ENCODE results near the gene DCAF8L2.

Gene DCAF8L2

GRCh38 chrX:27656581-27656980, 66.4 kb downstream of the DCAF8L2 start:
- no peaks in the 10 kb centered on the region for H3K36me3 ChIP-seq (ENCODE audit: control insufficient read depth in 2 of 2, insufficient read depth in 1 of 2, low read length in 2 of 2)
- no peak overlapping the region for H3K4me3 ChIP-seq (ENCODE audit: low read depth, low read length)
- no peaks in the 10 kb centered on the region for H3K9me3 ChIP-seq (ENCODE audit: control insufficient read depth, insufficient read depth, low read depth, low read length)
- CTCF ChIA-PET: interaction anchor here (1.0 kb wide), 1 partner anchor 37 kb away, joined by 3 read pairs; no protein-coding TSS in a partner anchor
- POLR2A ChIA-PET: no interaction called here
- H3K4me1 ChIP-seq (ENCODE audit: control insufficient read depth, insufficient read depth, low read length): no peaks in the 10 kb centered on the region
- no peak overlapping the region for H3K27ac ChIP-seq (ENCODE audit: extremely low read depth, low read depth, low read length)
- TF ChIP-seq, protein P1, sequence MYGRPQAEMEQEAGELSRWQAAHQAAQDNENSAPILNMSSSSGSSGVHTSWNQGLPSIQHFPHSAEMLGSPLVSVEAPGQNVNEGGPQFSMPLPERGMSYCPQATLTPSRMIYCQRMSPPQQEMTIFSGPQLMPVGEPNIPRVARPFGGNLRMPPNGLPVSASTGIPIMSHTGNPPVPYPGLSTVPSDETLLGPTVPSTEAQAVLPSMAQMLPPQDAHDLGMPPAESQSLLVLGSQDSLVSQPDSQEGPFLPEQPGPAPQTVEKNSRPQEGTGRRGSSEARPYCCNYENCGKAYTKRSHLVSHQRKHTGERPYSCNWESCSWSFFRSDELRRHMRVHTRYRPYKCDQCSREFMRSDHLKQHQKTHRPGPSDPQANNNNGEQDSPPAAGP (tag by site-specific recombination; IDR thresholded peaks at IDR 0.05): no peak
- TF ChIP-seq ZBTB17 (tag by site-specific recombination; IDR thresholded peaks at IDR 0.05) (no peak), ZFP41 (tag by site-specific recombination; IDR thresholded peaks at IDR 0.05; ENCODE audit: borderline replicate concordance) (no peak), ZNF16 (tag by site-specific recombination; IDR thresholded peaks at IDR 0.05; ENCODE audit: low read depth) (no peak), ZNF391 (tag by site-specific recombination; IDR thresholded peaks at IDR 0.05; ENCODE audit: borderline replicate concordance, low read depth) (no peak), ZNF664 (tag by site-specific recombination; IDR thresholded peaks at IDR 0.05) (no peak), ZNF624 (tag by site-specific recombination; IDR thresholded peaks at IDR 0.05) (no peak), SETDB1 (IDR thresholded peaks at IDR 0.05; ENCODE audit: insufficient read length, low read length) (no peak), ZNF433 (tag by site-specific recombination; IDR thresholded peaks at IDR 0.05; ENCODE audit: low read depth) (no peak), ZNF623 (tag by site-specific recombination; IDR thresholded peaks at IDR 0.05) (no peak)

DNA sequence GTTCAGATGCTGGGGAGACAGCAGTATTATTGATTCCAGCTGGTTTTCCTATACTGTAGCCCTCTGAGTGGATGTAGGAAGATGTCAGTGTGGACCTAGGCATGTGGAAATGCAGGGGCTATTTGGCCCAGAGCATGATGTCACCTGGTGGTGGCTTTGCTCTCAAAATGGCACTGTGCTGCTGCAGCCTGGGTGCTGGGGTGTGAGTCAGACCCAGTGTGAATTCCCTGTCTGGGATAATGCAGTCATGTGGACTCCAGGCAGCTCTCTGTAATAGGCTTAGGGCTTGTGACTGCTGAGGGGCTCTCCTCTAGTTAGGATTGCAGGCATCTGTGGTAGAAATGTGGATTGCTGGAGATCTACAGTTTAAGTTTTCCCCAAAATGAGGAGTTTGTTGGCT, 70.7 kb downstream of the DCAF8L2 start:
- Histone ChIP-seq H3K4me1 (ENCODE audit: control insufficient read depth, insufficient read depth, low read length) (no peaks in the 10 kb centered on the region), H3K9me3 (ENCODE audit: control insufficient read depth, insufficient read depth, low read depth, low read length) (no peaks in the 10 kb centered on the region)
- CTCF ChIA-PET: no interaction called here

DNA sequence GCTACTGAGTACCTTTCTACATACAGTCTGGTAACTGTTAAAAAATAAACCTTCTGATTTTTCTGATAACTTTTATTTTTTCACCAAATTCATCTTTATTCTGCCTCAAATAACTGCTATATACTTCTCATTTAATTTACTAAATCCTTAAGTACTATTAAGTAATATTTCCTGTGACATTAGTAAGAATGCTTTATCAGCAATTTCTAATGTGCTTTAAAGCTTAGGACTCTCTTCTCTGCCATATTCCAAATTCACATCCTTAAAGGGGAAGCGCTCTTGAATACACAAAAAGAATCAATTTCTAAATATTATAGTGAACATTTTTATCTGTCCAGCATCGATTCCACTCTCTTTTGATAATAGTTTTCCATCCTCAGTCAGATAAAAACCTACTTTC, 81.1 kb downstream of the DCAF8L2 start:
- ChIA-PET CTCF (interaction anchor here (1.5 kb wide), 1 partner anchor 13 kb away, joined by 4 read pairs; no protein-coding TSS in a partner anchor), POLR2A (no interaction called here)
- no peak overlapping the region for H3K27ac ChIP-seq (ENCODE audit: extremely low read depth, low read depth, low read length)
- H3K36me3 ChIP-seq (ENCODE audit: control insufficient read depth in 2 of 2, insufficient read depth in 1 of 2, low read length in 2 of 2): no peaks in the 10 kb centered on the region
- no peaks in the 10 kb centered on the region for H3K4me1 ChIP-seq (ENCODE audit: control insufficient read depth, insufficient read depth, low read length)
- no peaks in the 10 kb centered on the region for H3K9me3 ChIP-seq (ENCODE audit: control insufficient read depth, insufficient read depth, low read depth, low read length)
- TF ChIP-seq ZNF426 (tag by site-specific recombination; IDR thresholded peaks at IDR 0.05) (no peak), ZNF155 (tag by site-specific recombination; IDR thresholded peaks at IDR 0.05) (no peak), ZNF837 (tag by site-specific recombination; IDR thresholded peaks at IDR 0.05) (no peak), ZNF843 (tag by site-specific recombination; IDR thresholded peaks at IDR 0.05) (no peak), ZNF354C (tag by site-specific recombination; IDR thresholded peaks at IDR 0.05; ENCODE audit: borderline replicate concordance, low read depth) (no peak), ZNF239 (tag by site-specific recombination; IDR thresholded peaks at IDR 0.05) (no peak), ZFP69B (tag by site-specific recombination; IDR thresholded peaks at IDR 0.05) (no peak), ZBTB44 (tag by site-specific recombination; IDR thresholded peaks at IDR 0.05) (no peak), ZNF394 (tag by site-specific recombination; IDR thresholded peaks at IDR 0.05; ENCODE audit: borderline replicate concordance) (no peak)
- TF ChIP-seq, protein P2, sequence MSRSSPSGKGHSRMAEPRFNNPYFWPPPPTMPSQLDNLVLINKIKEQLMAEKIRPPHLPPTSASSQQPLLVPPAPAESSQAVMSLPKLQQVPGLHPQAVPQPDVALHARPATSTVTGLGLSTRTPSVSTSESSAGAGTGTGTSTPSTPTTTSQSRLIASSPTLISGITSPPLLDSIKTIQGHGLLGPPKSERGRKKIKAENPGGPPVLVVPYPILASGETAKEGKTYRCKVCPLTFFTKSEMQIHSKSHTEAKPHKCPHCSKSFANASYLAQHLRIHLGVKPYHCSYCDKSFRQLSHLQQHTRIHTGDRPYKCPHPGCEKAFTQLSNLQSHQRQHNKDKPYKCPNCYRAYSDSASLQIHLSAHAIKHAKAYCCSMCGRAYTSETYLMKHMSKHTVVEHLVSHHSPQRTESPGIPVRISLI (tag by site-specific recombination; IDR thresholded peaks at IDR 0.05): no peak
- no peak overlapping the region for H3K4me3 ChIP-seq (ENCODE audit: low read depth, low read length)

More for the DNA sequence above, 70.7 kb downstream of the DCAF8L2 start:
- TF ChIP-seq KLF1 (tag by site-specific recombination; IDR thresholded peaks at IDR 0.05) (no peak), ZNF433 (tag by site-specific recombination; IDR thresholded peaks at IDR 0.05; ENCODE audit: low read depth) (no peak), ZFP37 (tag by site-specific recombination; IDR thresholded peaks at IDR 0.05) (no peak), ZBTB17 (tag by site-specific recombination; IDR thresholded peaks at IDR 0.05) (no peak), ZNF211 (tag by site-specific recombination; IDR thresholded peaks at IDR 0.05; ENCODE audit: low read depth) (no peak), BCL11B (tag by site-specific recombination; IDR thresholded peaks at IDR 0.05; ENCODE audit: low read depth) (no peak), ZNF510 (tag by site-specific recombination; IDR thresholded peaks at IDR 0.05; ENCODE audit: insufficient replicate concordance) (no peak), ZNF292 (tag by site-specific recombination; IDR thresholded peaks at IDR 0.05; ENCODE audit: borderline replicate concordance, low read depth) (no peak)
- TF ChIP-seq, protein P3, sequence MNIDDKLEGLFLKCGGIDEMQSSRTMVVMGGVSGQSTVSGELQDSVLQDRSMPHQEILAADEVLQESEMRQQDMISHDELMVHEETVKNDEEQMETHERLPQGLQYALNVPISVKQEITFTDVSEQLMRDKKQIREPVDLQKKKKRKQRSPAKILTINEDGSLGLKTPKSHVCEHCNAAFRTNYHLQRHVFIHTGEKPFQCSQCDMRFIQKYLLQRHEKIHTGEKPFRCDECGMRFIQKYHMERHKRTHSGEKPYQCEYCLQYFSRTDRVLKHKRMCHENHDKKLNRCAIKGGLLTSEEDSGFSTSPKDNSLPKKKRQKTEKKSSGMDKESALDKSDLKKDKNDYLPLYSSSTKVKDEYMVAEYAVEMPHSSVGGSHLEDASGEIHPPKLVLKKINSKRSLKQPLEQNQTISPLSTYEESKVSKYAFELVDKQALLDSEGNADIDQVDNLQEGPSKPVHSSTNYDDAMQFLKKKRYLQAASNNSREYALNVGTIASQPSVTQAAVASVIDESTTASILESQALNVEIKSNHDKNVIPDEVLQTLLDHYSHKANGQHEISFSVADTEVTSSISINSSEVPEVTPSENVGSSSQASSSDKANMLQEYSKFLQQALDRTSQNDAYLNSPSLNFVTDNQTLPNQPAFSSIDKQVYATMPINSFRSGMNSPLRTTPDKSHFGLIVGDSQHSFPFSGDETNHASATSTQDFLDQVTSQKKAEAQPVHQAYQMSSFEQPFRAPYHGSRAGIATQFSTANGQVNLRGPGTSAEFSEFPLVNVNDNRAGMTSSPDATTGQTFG (tag by site-specific recombination; IDR thresholded peaks at IDR 0.05; ENCODE audit: borderline replicate concordance): no peak
- Histone ChIP-seq H3K36me3 (ENCODE audit: control insufficient read depth in 2 of 2, insufficient read depth in 1 of 2, low read length in 2 of 2) (no peaks in the 10 kb centered on the region), H3K27ac (ENCODE audit: extremely low read depth, low read depth, low read length) (no peak overlapping the region), H3K4me3 (ENCODE audit: low read depth, low read length) (no peak overlapping the region)
- POLR2A ChIA-PET: no interaction called here

Data from HEK293 (cell line).